Cerebellar cortex (tissue), 1 donor: ENCODE data around the gene ZC3HAV1L.
"Not testable (repeated sequence)": the region's sequence is repeated elsewhere in the genome, so short reads cannot be mapped to it uniquely, and the experiment has no call there.

ENCODE experiments used
- DNase-seq: peaks from one replicate; pipeline ENCODE4 v3.0.0-alpha.2; 2015; ENCODE audit warnings: low spot score

Gene ZC3HAV1L

GRCh38 chr7:139051655-139052054, 15.8 kb upstream of the ZC3HAV1L start:
- no peak for DNase-seq

GRCh38 chr7:139049936-139050335, 14.1 kb upstream of the ZC3HAV1L start:
- DNase-seq = no peak

GRCh38 chr7:139049111-139049510, 13.3 kb upstream of the ZC3HAV1L start:
- DNase-seq = no peak

GRCh38 chr7:139047970-139048369, 12.1 kb upstream of the ZC3HAV1L start:
- no peak for DNase-seq

GRCh38 chr7:139046143-139046542, 10.3 kb upstream of the ZC3HAV1L start:
- no peak for DNase-seq

GRCh38 chr7:139044813-139045794, 9.3 kb upstream of the ZC3HAV1L start:
- no peak for DNase-seq

- no peak for DNase-seq
Measured at GRCh38 chr7:139043823-139044812, 8.3 kb upstream of the ZC3HAV1L start.

GRCh38 chr7:139041378-139042085, 5.7 kb upstream of the ZC3HAV1L start:
- DNase-seq = no peak

GRCh38 chr7:139038691-139039090, 2.8 kb upstream of the ZC3HAV1L start:
- DNase-seq = no peak

- no peak for DNase-seq
Measured at GRCh38 chr7:139036901-139037300, 1.1 kb upstream of the ZC3HAV1L start.

GRCh38 chr7:139034855-139035585, 822 bp downstream of the ZC3HAV1L start:
- DNase-seq = no peak

GRCh38 chr7:139034336-139034735, 1.5 kb downstream of the ZC3HAV1L start:
- DNase-seq = no peak

GRCh38 chr7:139033346-139034114, 2.3 kb downstream of the ZC3HAV1L start:
- no peak for DNase-seq

GRCh38 chr7:139032473-139032872, 3.4 kb downstream of the ZC3HAV1L start:
- no peak for DNase-seq

- DNase-seq = no peak
Measured at GRCh38 chr7:139029353-139029752, 6.5 kb downstream of the ZC3HAV1L start.

- no peak for DNase-seq
Measured at GRCh38 chr7:139026551-139026950, 9.3 kb downstream of the ZC3HAV1L start.

- not testable (repeated sequence) for DNase-seq
Measured at GRCh38 chr7:139025861-139026260, 10.0 kb downstream of the ZC3HAV1L start.

- DNase-seq = no peak
Measured at GRCh38 chr7:139023076-139023475, 12.8 kb downstream of the ZC3HAV1L start.

- DNase-seq = no peak
Measured at GRCh38 chr7:139022286-139022685, 13.6 kb downstream of the ZC3HAV1L start.

- DNase-seq = no peak
Measured at GRCh38 chr7:139018910-139019309, 16.9 kb downstream of the ZC3HAV1L start.
